Sigmoid colon (tissue), 7 donors: ENCODE results near the gene WDR33. TPM values are rescaled to one million over a fixed set of nuclear protein-coding genes. Genes with fewer than 3 reads are reported as not detected.
A peak's percentile ranks its signal among the peaks of the same experiment; 100 is the strongest.

ENCODE experiments used
- DNase-seq: peaks from one replicate; pipeline ENCODE4 v3.0.0-alpha.2; 2019
- H3K27ac ChIP-seq, 4 donors: fragments of 200-600 bp; sonication (generic); one replicate each; pipeline ENCODE4 v1.5.1; 2016 to 2019; ENCODE audit warnings: mild to moderate bottlenecking in 1 of 4
- H3K27me3 ChIP-seq, 3 donors: fragments of 200-600 bp; sonication (generic); one replicate each; pipeline ENCODE4 v1.5.1; 2019; ENCODE audit warnings: mild to moderate bottlenecking in 1 of 3
- H3K36me3 ChIP-seq, 4 donors: fragments of 200-600 bp; sonication (generic); one replicate each; pipeline ENCODE4 v1.5.1; 2016 to 2019
- H3K4me1 ChIP-seq, 4 donors: fragments of 200-600 bp; sonication (generic); one replicate each; pipeline ENCODE4 v1.5.1; 2017 to 2019
- H3K4me3 ChIP-seq, 4 donors: fragments of 200-600 bp; sonication (generic); one replicate each; pipeline ENCODE4 v1.5.1; 2017 to 2019; ENCODE audit warnings: mild to moderate bottlenecking in 2 of 4, moderate library complexity in 1 of 4
- H3K9me3 ChIP-seq, 4 donors: fragments of 200-600 bp in 3 of 4; sonication (generic) in 3 of 4; one replicate each; pipeline versions ENCODE4 v1.5.1 to v1.6.1; 2013 to 2019
- CTCF ChIP-seq, 4 experiments: fragments of 450-650 bp in 3 of 4; fragments of 200-600 bp in 1 of 4; IDR thresholded peaks; one replicate each; pipeline ENCODE4 v1.5.1; 2016 to 2019; ENCODE audit warnings: antibody characterized with exemption in 4 of 4, mild to moderate bottlenecking in 3 of 4, moderate library complexity in 2 of 4
- EP300 ChIP-seq, 4 donors: sonication (generic); formaldehyde crosslinking; IDR thresholded peaks; one replicate each; pipeline ENCODE4 v1.6.1; 2017; ENCODE audit warnings: antibody characterized with exemption in 4 of 4
- POLR2A ChIP-seq, 2 donors: fragments of 450-650 bp; IDR thresholded peaks; one replicate each; pipeline ENCODE4 v1.6.1; 2016; ENCODE audit warnings: antibody characterized with exemption in 2 of 2, mild to moderate bottlenecking in 2 of 2, moderate library complexity in 2 of 2
- POLR2AphosphoS5 ChIP-seq, 4 donors: sonication (generic); formaldehyde crosslinking; IDR thresholded peaks; one replicate each; pipeline ENCODE4 v1.6.1; 2017; ENCODE audit warnings: antibody characterized with exemption in 4 of 4
- WGBS, 2 donors: extraction: QIAGEN DNeasy Blood & Tissue Kit; methylation state at CpG; one replicate each; pipeline ENCODE4 v1.1.7; 2013; 5-methylcytosine and 5-hydroxymethylcytosine counted together
- intact Hi-C: fragments of 100-400 bp; cut with DNase I; formaldehyde crosslinking; loops from one replicate; pipeline ENCODE4 v1.15.1; 2023
- polyA plus RNA-seq, 3 donors: library from polyadenylated mRNA; stranded (reverse); fragments of 200-250 nt; gene quantifications; one replicate each; pipeline ENCODE4 v1.2.3, GENCODE V29; 2013
- total RNA-seq, 4 donors: library from RNA; depleted of rRNA; stranded (reverse); fragments of >200 nt; gene quantifications; one replicate each; pipeline ENCODE4 v1.1.0, GENCODE V29; 2016
- donor health status: healthy with polysubstance abuse.
- donor health status: Bipolar disorder and iron deficiency.
- donor health status: healthy.

Gene WDR33
- total and polyA plus RNA-seq, 7 donors, result 8.3 to 45.2 (median 37.8) TPM

GRCh38 chr2:127678991-127679390 lies 132.0 kb downstream of the WDR33 start:
- Histone ChIP-seq H3K36me3 (no peaks in the 10 kb centered on the region), H3K27ac (peak overlapping the region in 2 of 4 donors; percentile 11 to 88), H3K4me3 (no peak overlapping the region), H3K4me1 (peaks cover 0 to 82% (median 63%) of the 10 kb centered on the region in 4 donors), H3K27me3 (no peaks in the 10 kb centered on the region), H3K9me3 (no peaks in the 10 kb centered on the region)
- no peak for DNase-seq
- 85 to 90% methylated on average over 6 of the region's 6 CpGs for WGBS, 2 donors
- no peak for TF ChIP-seq EP300 (IDR thresholded peaks at IDR 0.05)
- intact Hi-C loops, result no loop called here

GRCh38 chr2:127678531-127678930 lies 132.4 kb downstream of the WDR33 start:
- TF ChIP-seq POLR2A (IDR thresholded peaks at IDR 0.05) (no peak), CTCF (IDR thresholded peaks at IDR 0.05) (no peak), POLR2AphosphoS5 (IDR thresholded peaks at IDR 0.05) (no peak), EP300 (IDR thresholded peaks at IDR 0.05) (no peak)
- WGBS, 2 donors, result 34 to 71% methylated on average over 10 of the region's 10 CpGs
- Histone ChIP-seq H3K36me3 (no peaks in the 10 kb centered on the region), H3K4me3 (no peak overlapping the region), H3K27ac (peak overlapping the region in 1 of 4 donors; percentile 11), H3K27me3 (no peaks in the 10 kb centered on the region), H3K4me1 (peaks cover 0 to 77% (median 60%) of the 10 kb centered on the region in 4 donors), H3K9me3 (no peaks in the 10 kb centered on the region)
- intact Hi-C loops, result no loop called here
- peak; percentile 58 for DNase-seq

GRCh38 chr2:127676906-127677305 lies 134.1 kb downstream of the WDR33 start:
- DNase-seq, result peak; percentile 89
- H3K27ac ChIP-seq, result peak overlapping the region; percentile 96 to 97 (median 97)
- 82 to 86% methylated on average over 2 of the region's 2 CpGs for WGBS, 2 donors
- no peaks in the 10 kb centered on the region for H3K27me3 ChIP-seq
- H3K4me1 ChIP-seq, result peaks cover 0 to 73% (median 55%) of the 10 kb centered on the region in 4 donors
- H3K4me3 ChIP-seq, result no peak overlapping the region
- no peaks in the 10 kb centered on the region for H3K9me3 ChIP-seq
- H3K36me3 ChIP-seq, result no peaks in the 10 kb centered on the region
- intact Hi-C loops, result no loop called here
- TF ChIP-seq POLR2AphosphoS5 (IDR thresholded peaks at IDR 0.05) (peak in 3 of 4 donors; percentile 20 to 61 (median 44)), EP300 (IDR thresholded peaks at IDR 0.05) (peak in 1 of 4 donors; percentile 49), POLR2A (IDR thresholded peaks at IDR 0.05) (no peak)

- intact Hi-C loops, result loop anchor here (2.0 kb wide), 1 partner anchor 23 kb away; no protein-coding TSS in a partner anchor
These were observed 135.4 kb downstream of the WDR33 start, which contains the start of gene LIMS2 for GRCh38 chr2:127675331-127676261. LIMS2 (minus strand) TSS chr2:127675530; CDS start chr2:127675024, 506 bp downstream.

More at GRCh38 chr2:127675331-127676261, 135.4 kb downstream of the WDR33 start, which contains the start of gene LIMS2:
- Histone ChIP-seq H3K9me3 (no peaks in the 10 kb centered on the region), H3K4me1 (peaks cover 0 to 72% (median 54%) of the 10 kb centered on the region in 4 donors), H3K36me3 (no peaks in the 10 kb centered on the region), H3K27ac (peak within 1 kb of the TSS; percentile 96 to 97 (median 97)), H3K27me3 (no peaks in the 10 kb centered on the region), H3K4me3 (peak within 1 kb of the TSS; percentile 77 to 90 (median 84))
- TF ChIP-seq POLR2A (IDR thresholded peaks at IDR 0.05) (no peak), POLR2AphosphoS5 (IDR thresholded peaks at IDR 0.05) (peak; percentile 29 to 75 (median 42)), EP300 (IDR thresholded peaks at IDR 0.05) (peak in 1 of 4 donors; percentile 6), CTCF (IDR thresholded peaks at IDR 0.05) (no peak)
- DNase-seq, result peak; percentile 87
- 5 to 7% methylated on average over 56 of the region's 56 CpGs for WGBS, 2 donors
